Esophagus (tissue), 2 donors: Measurements from ENCODE around the gene SLC3A2. TPM values are rescaled to one million over a fixed set of nuclear protein-coding genes. Genes with fewer than 3 reads are reported as not detected.

ENCODE experiments used
- H3K27ac ChIP-seq, 2 donors: one replicate each; pipeline ENCODE4 v1.5.1; 2013; ENCODE audit warnings: low read depth in 2 of 2, mild to moderate bottlenecking in 2 of 2, inconsistent platforms in 1 of 2, low read length in 1 of 2, moderate library complexity in 1 of 2
- H3K27me3 ChIP-seq, 2 donors: one replicate each; pipeline ENCODE4 v1.6.1; 2013; ENCODE audit warnings: low read length in 2 of 2, control low read depth in 1 of 2, mild to moderate bottlenecking in 1 of 2; ENCODE audit not compliant: insufficient read depth in 2 of 2, control insufficient read depth in 1 of 2
- H3K36me3 ChIP-seq, 2 donors: one replicate each; pipeline ENCODE4 v1.6.1; 2013; ENCODE audit warnings: low read length in 1 of 2; ENCODE audit not compliant: control insufficient read depth in 2 of 2, insufficient read depth in 2 of 2
- H3K4me1 ChIP-seq, 2 donors: one replicate each; pipeline ENCODE4 v1.6.1; 2013; ENCODE audit warnings: low read length in 1 of 2; ENCODE audit not compliant: control insufficient read depth in 2 of 2, insufficient read depth in 2 of 2
- H3K4me3 ChIP-seq, 2 donors: one replicate each; pipeline ENCODE4 v1.5.1; 2013; ENCODE audit warnings: low read length in 2 of 2, mild to moderate bottlenecking in 2 of 2, low read depth in 1 of 2, moderate library complexity in 1 of 2
- H3K9me3 ChIP-seq, 2 donors: one replicate each; pipeline ENCODE4 v1.6.1; 2013; ENCODE audit warnings: mild to moderate bottlenecking in 2 of 2, low read depth in 1 of 2, low read length in 1 of 2, moderate library complexity in 1 of 2; ENCODE audit not compliant: control insufficient read depth in 2 of 2, insufficient read depth in 1 of 2
- WGBS, 2 donors: extraction: QIAGEN DNeasy Blood & Tissue Kit; methylation state at CpG; one replicate each; pipeline ENCODE4 v1.1.7; 2013; 5-methylcytosine and 5-hydroxymethylcytosine counted together
- polyA plus RNA-seq, 2 donors: library from polyadenylated mRNA; stranded (reverse); fragments of 200-250 nt; gene quantifications; one replicate each; pipeline ENCODE4 v1.2.3, GENCODE V29; 2013
- donor health status: healthy with polysubstance abuse.
- donor health status: Bipolar disorder and iron deficiency.

SLC3A2 gene
- polyA plus RNA-seq, 2 donors, result 90.5 to 146 TPM

DNA sequence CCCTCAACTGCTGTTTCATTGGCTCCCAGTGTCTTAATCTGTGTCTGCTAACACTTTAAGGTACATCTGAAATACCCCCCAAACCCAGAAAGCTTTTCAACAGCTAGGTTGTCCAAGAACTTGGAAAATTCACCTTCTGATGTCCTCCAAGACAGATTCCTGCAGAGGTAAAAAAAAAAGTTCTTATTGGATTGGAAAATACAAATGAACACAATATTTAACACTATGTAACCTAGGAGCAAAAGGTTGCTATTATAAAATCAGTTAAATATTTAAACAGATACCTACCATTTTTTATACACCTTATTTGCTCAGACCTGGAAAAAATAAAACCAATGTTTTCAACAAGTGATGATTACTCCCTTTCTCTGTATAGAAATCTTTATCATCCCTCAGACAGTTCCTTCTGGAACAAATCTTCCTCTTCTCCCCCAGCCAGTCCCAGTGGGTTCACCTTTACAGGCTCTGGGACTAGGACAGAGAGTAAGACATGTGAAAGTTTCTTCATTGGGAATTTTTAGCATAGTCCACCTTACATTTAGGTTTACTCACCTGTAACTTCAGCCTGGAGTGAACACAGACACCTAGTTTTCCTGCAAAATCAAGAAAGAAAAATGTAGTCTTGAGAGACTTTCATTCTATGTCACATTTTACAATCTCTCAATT lies 28.0 kb upstream of the SLC3A2 start:
- peaks cover 0 to 12% of the 10 kb centered on the region in 2 donors for H3K36me3 ChIP-seq
- H3K27ac ChIP-seq, result no peak overlapping the region
- H3K9me3 ChIP-seq, result no peaks in the 10 kb centered on the region
- H3K27me3 ChIP-seq, result no peaks in the 10 kb centered on the region
- peaks cover 0 to 4% of the 10 kb centered on the region in 2 donors for H3K4me1 ChIP-seq
- H3K4me3 ChIP-seq, result peak overlapping the region in 1 of 2 donors; percentile 100

DNA sequence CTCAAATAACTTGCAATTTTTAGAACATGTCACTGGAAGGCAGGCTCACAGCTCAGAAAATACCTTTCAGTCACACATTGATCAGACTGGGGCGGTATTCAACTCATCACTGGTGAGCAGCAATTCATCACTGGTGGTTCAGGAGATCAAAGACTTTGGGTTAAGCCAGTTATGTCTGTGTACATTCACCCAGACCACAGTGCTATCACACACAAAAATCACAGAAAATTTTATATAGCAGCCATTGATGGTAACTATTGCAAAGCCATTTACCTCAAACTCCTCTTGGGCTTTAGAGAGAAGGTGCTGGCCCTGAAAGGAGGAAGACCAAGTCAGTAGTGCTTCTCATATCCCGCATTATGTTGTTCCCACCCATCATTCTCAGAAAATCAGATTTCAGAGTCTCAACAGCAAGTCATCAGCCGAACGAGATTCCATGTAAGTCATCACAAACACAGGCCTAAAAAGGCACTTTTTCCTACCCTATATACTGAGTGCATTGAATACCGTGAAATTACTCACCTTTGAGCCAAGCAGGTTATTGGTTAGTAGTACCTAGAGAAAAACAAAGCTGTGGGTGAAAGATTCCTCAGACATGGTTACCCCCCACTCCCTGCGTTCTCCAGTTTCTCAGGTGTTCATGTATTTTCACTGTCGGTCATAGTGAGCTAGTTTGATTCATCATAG lies 27.3 kb upstream of the SLC3A2 start:
- H3K9me3 ChIP-seq, result no peaks in the 10 kb centered on the region
- H3K27me3 ChIP-seq, result no peaks in the 10 kb centered on the region
- H3K4me3 ChIP-seq, result peak overlapping the region; percentile 2 to 100
- H3K4me1 ChIP-seq, result peaks cover 0 to 4% of the 10 kb centered on the region in 2 donors
- H3K27ac ChIP-seq, result no peak overlapping the region
- WGBS, 2 donors, result 36 to 37% methylated on average over 7 of the region's 7 CpGs
- peaks cover 0 to 12% of the 10 kb centered on the region in 2 donors for H3K36me3 ChIP-seq

GRCh38 chr11:62854013-62854824 lies 26.5 kb upstream of the SLC3A2 start:
- WGBS, 2 donors, result 10 to 11% methylated on average over 8 of the region's 8 CpGs
- H3K4me1 ChIP-seq, result peaks cover 0 to 4% of the 10 kb centered on the region in 2 donors
- peak overlapping the region in 1 of 2 donors; percentile 29 for H3K27ac ChIP-seq

GRCh38 chr11:62854825-62855570 lies 25.7 kb upstream of the SLC3A2 start:
- peak overlapping the region; percentile 63 to 90 for H3K27ac ChIP-seq
- H3K27me3 ChIP-seq, result no peaks in the 10 kb centered on the region
- peak overlapping the region; percentile 76 to 100 for H3K4me3 ChIP-seq
- WGBS, 2 donors, result 1 to 2% methylated on average over 15 of the region's 15 CpGs
- H3K4me1 ChIP-seq, result peaks cover 0 to 4% of the 10 kb centered on the region in 2 donors
- no peaks in the 10 kb centered on the region for H3K9me3 ChIP-seq
- H3K36me3 ChIP-seq, result peaks cover 0 to 12% of the 10 kb centered on the region in 2 donors

More at GRCh38 chr11:62854013-62854824, 26.5 kb upstream of the SLC3A2 start:
- Histone ChIP-seq H3K4me3 (peak overlapping the region; percentile 76 to 100), H3K36me3 (peaks cover 0 to 12% of the 10 kb centered on the region in 2 donors), H3K9me3 (no peaks in the 10 kb centered on the region), H3K27me3 (no peaks in the 10 kb centered on the region)

DNA sequence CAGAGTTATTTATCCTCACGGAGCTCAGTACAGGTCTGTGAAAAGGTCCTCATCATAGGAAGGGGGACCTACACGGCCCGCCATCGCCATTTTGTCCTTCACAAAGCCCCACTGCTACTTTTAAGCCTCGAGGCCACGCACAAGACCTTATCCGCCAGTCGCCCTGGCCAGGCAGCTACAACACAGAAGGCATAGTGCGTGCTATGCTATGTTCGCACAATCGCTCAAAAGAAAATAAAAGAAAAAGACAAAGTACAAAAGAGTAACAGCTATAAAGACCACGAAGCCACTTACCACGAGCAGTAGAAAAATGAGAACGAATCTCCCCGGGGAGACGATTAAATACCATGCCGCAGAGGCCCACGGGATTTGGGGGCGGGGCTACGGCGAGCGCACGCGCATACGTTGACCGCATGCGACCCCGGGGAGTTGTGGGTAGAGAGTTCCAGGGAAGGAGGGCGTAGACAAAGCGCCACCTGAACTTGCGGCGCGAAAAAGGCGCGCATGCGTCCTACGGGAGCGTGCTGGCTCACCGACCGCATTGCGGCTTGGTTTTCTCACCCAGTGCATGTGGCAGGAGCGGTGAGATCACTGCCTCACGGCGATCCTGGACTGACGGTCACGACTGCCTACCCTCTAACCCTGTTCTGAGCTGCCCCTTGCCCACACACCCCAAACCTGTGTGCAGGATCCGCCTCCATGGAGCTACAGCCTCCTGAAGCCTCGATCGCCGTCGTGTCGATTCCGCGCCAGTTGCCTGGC lies 24.9 kb upstream of the SLC3A2 start:
- Histone ChIP-seq H3K27ac (peak overlapping the region; percentile 83 to 90), H3K9me3 (no peaks in the 10 kb centered on the region), H3K4me3 (peak overlapping the region; percentile 76 to 100), H3K27me3 (no peaks in the 10 kb centered on the region), H3K4me1 (peaks cover 0 to 4% of the 10 kb centered on the region in 2 donors), H3K36me3 (peaks cover 0 to 12% of the 10 kb centered on the region in 2 donors)
- 0 to 1% methylated on average over 54 of the region's 54 CpGs for WGBS, 2 donors

GRCh38 chr11:62856333-62856895 lies 24.3 kb upstream of the SLC3A2 start:
- Histone ChIP-seq H3K27me3 (no peaks in the 10 kb centered on the region), H3K36me3 (peaks cover 0 to 12% of the 10 kb centered on the region in 2 donors), H3K4me1 (peaks cover 0 to 4% of the 10 kb centered on the region in 2 donors), H3K4me3 (peak overlapping the region; percentile 65 to 100), H3K27ac (peak overlapping the region; percentile 83 to 87), H3K9me3 (no peaks in the 10 kb centered on the region)
- WGBS, 2 donors, result 4% methylated on average over 20 of the region's 20 CpGs

GRCh38 chr11:62857541-62857982 lies 23.1 kb upstream of the SLC3A2 start:
- H3K9me3 ChIP-seq, result no peaks in the 10 kb centered on the region
- H3K36me3 ChIP-seq, result peaks cover 0 to 6% of the 10 kb centered on the region in 2 donors
- 52 to 55% methylated on average over 2 of the region's 2 CpGs for WGBS, 2 donors
- H3K27me3 ChIP-seq, result no peaks in the 10 kb centered on the region
- H3K4me1 ChIP-seq, result peaks cover 0 to 4% of the 10 kb centered on the region in 2 donors
- H3K4me3 ChIP-seq, result peak overlapping the region in 1 of 2 donors; percentile 100
- H3K27ac ChIP-seq, result peak overlapping the region; percentile 29 to 62

DNA sequence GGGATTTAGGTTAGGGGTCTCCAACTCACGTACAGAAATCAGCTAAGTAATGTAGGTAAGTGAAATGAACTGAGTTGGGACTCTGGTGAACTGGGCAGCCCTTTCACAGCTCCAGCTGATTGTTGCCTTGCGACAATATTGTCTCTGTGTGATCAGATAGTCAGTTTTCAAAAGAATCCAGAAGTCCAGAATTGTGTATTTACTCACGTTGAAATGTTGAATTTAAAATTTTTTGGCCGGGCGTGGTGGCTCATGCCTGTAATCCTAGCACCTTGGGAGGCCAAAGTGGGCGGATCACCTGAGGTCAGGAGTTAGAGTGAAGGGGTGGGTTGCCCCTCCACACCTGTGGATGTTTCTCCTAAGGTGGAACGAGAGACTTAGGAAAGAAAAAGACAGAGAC lies 22.5 kb upstream of the SLC3A2 start:
- Histone ChIP-seq H3K4me3 (peak overlapping the region in 1 of 2 donors; percentile 13), H3K9me3 (no peaks in the 10 kb centered on the region), H3K36me3 (peaks cover 0 to 3% of the 10 kb centered on the region in 2 donors), H3K27ac (peak overlapping the region; percentile 2 to 54), H3K4me1 (peaks cover 0 to 4% of the 10 kb centered on the region in 2 donors), H3K27me3 (no peaks in the 10 kb centered on the region)
- 52 to 65% methylated on average over 7 of the region's 7 CpGs for WGBS, 2 donors
